ENCODE data around the gene LEF1.

GRCh38 chr4:108173599-108174057, 4.9 kb upstream of the LEF1 start:
- TF ChIP-seq CTCF (IDR thresholded peaks at IDR 0.05): no peak
- no peak for TF ChIP-seq POLR2A (IDR thresholded peaks at IDR 0.05)
- no peak for TF ChIP-seq POLR2AphosphoS5 (IDR thresholded peaks at IDR 0.05)
